Epidermal melanocyte (primary cell): ENCODE measurements around the gene CAPN12.

Experiments used
- DNase-seq: peaks from one replicate; pipeline ENCODE4 v3.0.0; 2011; ENCODE audit warnings: low spot score; ENCODE audit not compliant: insufficient read length

CAPN12 gene

GRCh38 chr19:38711726-38712153 lies 32.5 kb downstream of the CAPN12 start:
- DNase-seq = no peak

GRCh38 chr19:38710928-38711725 lies 33.1 kb downstream of the CAPN12 start:
- peak; percentile 75 for DNase-seq

- DNase-seq = no peak
Measured at GRCh38 chr19:38710416-38710702, 33.9 kb downstream of the CAPN12 start.

DNA sequence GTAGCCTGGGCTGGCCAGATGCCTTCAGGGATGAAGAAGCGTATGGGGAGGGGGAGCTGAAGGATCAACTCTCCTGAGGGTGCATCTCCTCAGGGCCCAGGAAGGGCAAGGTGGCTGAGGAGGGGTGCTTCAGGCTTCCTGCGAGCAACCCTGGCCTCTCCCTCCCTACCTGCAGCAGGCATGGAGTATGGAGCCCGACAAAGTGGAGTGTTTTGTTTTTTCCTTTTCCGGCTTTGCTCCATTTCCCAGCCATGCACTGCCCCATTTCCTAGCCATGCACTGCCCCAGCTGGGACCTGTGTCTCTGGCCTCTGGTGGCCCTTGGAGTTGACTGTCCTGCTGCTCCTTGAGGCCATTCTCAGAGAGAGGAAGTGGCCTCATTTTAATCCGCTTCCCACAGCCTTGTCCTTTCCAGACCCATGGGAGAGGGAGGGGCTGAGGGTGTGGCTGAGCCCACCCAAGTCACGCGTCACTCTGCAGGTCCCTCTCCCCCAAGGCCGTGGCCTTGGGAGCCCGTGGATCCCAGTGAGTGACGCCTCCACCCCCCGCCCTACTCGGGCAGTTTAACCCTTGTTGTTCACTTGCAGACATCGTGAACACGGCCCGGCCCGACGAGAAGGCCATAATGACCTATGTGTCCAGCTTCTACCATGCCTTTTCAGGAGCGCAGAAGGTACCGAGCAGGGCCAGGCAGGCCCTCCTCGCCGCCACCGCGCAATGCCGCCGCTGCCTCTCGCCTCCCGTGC lies 34.4 kb downstream of the CAPN12 start:
- no peak for DNase-seq

- DNase-seq = no peak
Measured at GRCh38 chr19:38709119-38709518, 35.2 kb downstream of the CAPN12 start.

- DNase-seq = no peak
Measured at GRCh38 chr19:38708413-38709024, 35.8 kb downstream of the CAPN12 start.

GRCh38 chr19:38707512-38708114 lies 36.7 kb downstream of the CAPN12 start:
- no peak for DNase-seq

DNA sequence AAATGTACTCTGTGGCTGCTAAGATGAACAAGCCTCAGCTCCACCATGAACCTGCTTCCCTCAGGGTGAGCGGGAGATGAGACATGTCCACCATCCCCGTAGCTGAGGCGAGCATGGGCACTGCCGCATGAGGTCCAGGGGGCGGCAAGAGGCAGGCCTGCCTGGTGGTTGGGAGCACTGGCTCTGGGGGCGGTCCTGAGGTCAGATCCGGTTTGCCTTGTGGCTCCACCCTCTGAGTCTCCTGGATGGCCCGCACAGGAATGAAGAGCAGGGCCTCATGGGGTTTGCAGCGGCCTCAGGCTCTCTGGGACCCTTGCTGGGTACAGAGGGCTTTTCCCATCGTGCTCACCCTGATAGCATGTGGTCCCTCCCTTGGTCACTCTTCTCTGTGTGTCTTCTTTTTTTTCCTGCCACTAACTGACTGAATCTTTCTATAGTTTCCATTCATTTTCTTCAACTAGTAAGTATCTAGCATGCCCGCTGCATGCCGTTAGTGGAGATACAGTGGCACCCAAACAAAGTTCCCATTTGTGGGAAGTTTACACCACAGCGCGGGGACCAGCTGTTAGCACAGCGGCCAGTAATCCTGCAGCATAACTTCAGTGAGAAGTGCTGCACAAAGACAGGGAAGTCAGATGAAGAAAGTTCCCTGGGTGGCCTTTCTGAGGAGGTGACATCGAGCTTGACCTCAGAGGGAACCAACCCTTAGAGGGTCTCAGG lies 37.3 kb downstream of the CAPN12 start:
- DNase-seq = no peak

GRCh38 chr19:38705197-38706019 lies 38.9 kb downstream of the CAPN12 start:
- DNase-seq = no peak

GRCh38 chr19:38704488-38705026 lies 39.7 kb downstream of the CAPN12 start:
- DNase-seq = no peak

DNA sequence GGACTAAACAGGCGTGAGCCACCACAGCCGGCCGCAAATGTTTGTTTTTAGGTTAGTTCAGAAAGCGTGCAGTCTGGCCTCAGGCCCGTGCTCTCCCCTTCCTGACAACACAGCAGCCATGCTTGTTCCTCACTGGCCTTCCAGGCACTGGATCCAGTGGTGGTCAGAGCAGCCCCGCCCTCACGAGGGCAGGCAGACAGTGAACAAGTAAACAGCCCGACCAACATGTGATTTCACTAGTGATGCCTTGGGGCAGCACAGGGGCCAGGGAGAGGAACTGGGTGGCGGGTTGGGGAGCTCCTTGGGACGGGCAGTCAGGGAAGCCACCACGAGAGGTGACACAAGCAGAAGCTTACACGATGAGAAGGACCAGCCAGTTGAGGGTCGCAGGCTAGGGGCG lies 40.8 kb downstream of the CAPN12 start:
- no peak for DNase-seq

DNA sequence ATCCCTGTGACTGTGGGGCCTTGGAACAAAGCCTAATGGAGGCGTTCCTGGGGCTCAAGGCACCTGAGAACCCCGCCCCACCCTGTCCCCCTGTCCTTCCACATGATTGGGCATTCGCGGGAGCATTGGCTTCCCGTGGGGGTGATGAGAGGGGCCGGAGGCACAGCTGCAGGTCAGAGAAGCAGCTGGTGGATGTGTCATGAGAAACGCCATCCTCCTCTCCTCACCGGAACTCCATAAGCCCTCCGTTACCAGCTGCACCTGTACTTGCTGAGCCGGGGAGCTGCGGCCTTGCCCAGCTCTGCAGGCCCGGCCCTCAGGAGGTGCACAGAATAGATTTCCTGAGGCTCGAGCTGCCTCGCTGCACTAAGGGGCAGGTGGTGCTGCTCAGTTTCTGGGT lies 42.0 kb downstream of the CAPN12 start:
- no peak for DNase-seq

- DNase-seq = no peak
Measured at GRCh38 chr19:38701455-38702063, 42.7 kb downstream of the CAPN12 start.

DNA sequence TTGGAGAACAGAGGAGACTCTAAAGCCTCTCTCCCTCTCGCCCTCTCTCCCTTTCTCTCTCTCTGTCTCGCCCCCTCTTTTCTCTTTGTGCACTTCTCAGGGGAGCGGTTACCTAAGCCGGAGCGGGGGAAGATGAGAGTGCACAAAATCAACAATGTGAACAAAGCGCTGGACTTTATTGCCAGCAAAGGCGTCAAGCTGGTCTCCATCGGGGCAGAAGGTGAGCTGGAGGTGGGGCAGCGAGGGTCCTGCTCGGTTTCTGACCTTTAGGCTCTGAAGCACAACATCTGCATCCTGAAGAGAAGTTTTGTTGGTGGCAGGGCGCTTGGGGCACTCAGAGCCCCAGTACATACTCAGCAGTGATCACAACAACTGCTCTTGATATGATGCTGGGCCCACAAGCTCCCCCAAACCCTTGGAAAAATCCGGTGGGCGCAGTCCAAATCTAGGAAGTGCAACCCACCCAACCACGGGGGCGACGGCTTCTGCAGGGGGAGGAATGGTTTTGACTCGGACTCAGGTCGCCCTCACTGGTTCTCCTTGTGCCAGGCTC lies 43.3 kb downstream of the CAPN12 start:
- no peak for DNase-seq

DNA sequence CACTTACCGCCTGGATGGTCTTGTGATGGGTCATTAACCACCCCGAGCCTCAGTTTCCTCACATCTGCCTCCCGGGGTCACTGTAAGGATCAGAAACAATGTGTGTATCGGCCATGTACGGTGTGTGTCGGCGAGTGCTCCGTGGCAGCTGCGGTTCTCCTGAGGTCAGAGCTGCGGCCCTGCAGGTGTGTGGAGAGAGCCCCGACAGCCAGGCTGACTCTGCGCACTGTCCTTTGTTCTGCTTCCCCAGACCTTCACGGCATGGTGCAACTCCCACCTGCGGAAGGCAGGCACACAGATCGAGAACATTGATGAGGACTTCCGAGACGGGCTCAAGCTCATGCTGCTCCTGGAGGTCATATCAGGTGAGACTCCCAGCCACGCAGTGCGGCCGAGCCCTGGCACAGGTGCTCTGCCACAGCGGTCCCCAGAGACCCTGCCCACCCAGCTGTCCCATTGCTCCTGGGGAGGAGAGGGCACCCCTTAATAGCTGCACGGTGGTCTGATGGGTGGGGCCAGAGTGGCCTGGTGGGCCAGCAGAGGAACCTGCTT lies 43.8 kb downstream of the CAPN12 start:
- no peak for DNase-seq

GRCh38 chr19:38699647-38700349 lies 44.5 kb downstream of the CAPN12 start:
- DNase-seq = no peak

DNA sequence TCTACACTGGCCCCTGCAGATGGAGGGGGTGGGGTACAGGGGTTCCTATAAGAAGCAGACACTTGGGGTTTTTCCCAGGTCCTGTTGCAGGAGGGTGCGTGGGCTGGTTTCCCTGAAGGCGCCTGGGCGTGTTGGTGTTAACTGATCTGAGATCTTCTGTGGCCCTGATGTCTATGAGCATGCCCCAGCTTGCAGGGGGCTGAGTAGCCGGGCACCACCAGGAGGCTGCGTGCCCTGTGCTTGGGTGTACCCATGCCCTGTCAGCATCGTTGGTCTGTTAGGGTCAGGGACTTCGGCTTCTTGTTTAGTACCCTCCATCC lies 45.3 kb downstream of the CAPN12 start:
- no peak for DNase-seq

GRCh38 chr19:38698225-38699026 lies 45.8 kb downstream of the CAPN12 start:
- DNase-seq = no peak
